GM12878 (cell line): ENCODE data around the gene AP1G2. TPM values are rescaled to one million over a fixed set of nuclear protein-coding genes. Genes with fewer than 3 reads are reported as not detected.

Experiments used
- BCL11A ChIP-seq: IDR thresholded peaks from 2 replicates; pipeline ENCODE4 v1.6.1; 2011; ENCODE audit warnings: low read depth, low read length
- CBX5 ChIP-seq: sonication (generic); IDR thresholded peaks from 2 replicates; pipeline ENCODE4 v1.6.1; 2016; ENCODE audit warnings: low read depth, moderate library complexity, mild to moderate bottlenecking, inconsistent platforms
- DPF2 ChIP-seq: fragments of 450-650 bp; IDR thresholded peaks from 2 replicates; pipeline ENCODE4 v1.6.1; 2017; ENCODE audit warnings: mild to moderate bottlenecking
- FOXM1 ChIP-seq: IDR thresholded peaks from 2 replicates; pipeline ENCODE4 v1.6.1; 2012; ENCODE audit warnings: low read depth, mild to moderate bottlenecking, inconsistent platforms, low read length, moderate library complexity
- IKZF2 ChIP-seq, 2 experiments: fragments of 450-650 bp; IDR thresholded peaks; 2 replicates each; pipeline ENCODE4 v1.6.1; 2017; ENCODE audit warnings: mild to moderate bottlenecking in 2 of 2, moderate library complexity in 2 of 2
- JUNB ChIP-seq: IDR thresholded peaks from 2 replicates; pipeline ENCODE4 v1.6.1; 2016; ENCODE audit warnings: antibody characterized with exemption, mild to moderate bottlenecking
- MYB ChIP-seq: fragments of 150-350 bp; IDR thresholded peaks from 2 replicates; pipeline ENCODE4 v1.6.1; 2014; ENCODE audit warnings: mild to moderate bottlenecking, low read depth, low read length, borderline replicate concordance
- NBN ChIP-seq: fragments of 450-650 bp; IDR thresholded peaks from 2 replicates; pipeline ENCODE4 v1.6.1; 2016
- NRF1 ChIP-seq: conservative IDR thresholded peaks from 2 replicates; pipeline ENCODE4 v1.6.1; 2011; ENCODE audit warnings: mild to moderate bottlenecking, low read depth, low read length, improper control_type of control experiment
- PAX5 ChIP-seq: IDR thresholded peaks from 2 replicates; pipeline ENCODE4 v1.6.1; 2011; ENCODE audit warnings: low read depth, low read length, borderline replicate concordance
- PAX8 ChIP-seq: fragments of 450-650 bp; IDR thresholded peaks from 2 replicates; pipeline ENCODE4 v1.6.1; 2017; ENCODE audit warnings: mild to moderate bottlenecking, moderate library complexity
- PML ChIP-seq: IDR thresholded peaks from 2 replicates; pipeline ENCODE4 v1.6.1; 2012; ENCODE audit warnings: low read length, inconsistent platforms
- POU2F2 ChIP-seq: IDR thresholded peaks from 3 replicates; pipeline ENCODE4 v1.6.1; 2011; ENCODE audit warnings: low read depth, mild to moderate bottlenecking, low read length, borderline replicate concordance
- SMARCA5 ChIP-seq: fragments of 450-650 bp; IDR thresholded peaks from 2 replicates; pipeline ENCODE4 v1.6.1; 2017; ENCODE audit warnings: mild to moderate bottlenecking
- SP1 ChIP-seq: IDR thresholded peaks from one replicate; pipeline ENCODE4 v1.6.1; 2011; ENCODE audit warnings: low read depth, low read length
- SREBF1 ChIP-seq: IDR thresholded peaks from 2 replicates; pipeline ENCODE4 v1.6.1; 2012; ENCODE audit warnings: mild to moderate bottlenecking, low read length
- SRF ChIP-seq, 2 experiments: IDR thresholded peaks; 2 replicates each; pipeline ENCODE4 v1.6.1; 2011; ENCODE audit warnings: low read depth in 2 of 2, low read length in 2 of 2, mild to moderate bottlenecking in 1 of 2, moderate library complexity in 1 of 2
- ZNF274 ChIP-seq: IDR thresholded peaks from one replicate; pipeline ENCODE4 v1.8.0; 2011; ENCODE audit not compliant: insufficient read length, insufficient read depth
- polyA plus RNA-seq, 11 experiments: library from polyadenylated mRNA; depleted of rRNA in 4 of 11; unstranded in 6 of 11; stranded (reverse) in 5 of 11; fragments of >200 nt; fragmentation: Nextera tagmentation in 4 of 11; fragmentation: Illumina TruSeq in 1 of 11; extraction: Ambion mirVana in 4 of 11; extraction: Trizol in 1 of 11; gene quantifications; 1 replicate in 1 of 11; 2 replicates in 10 of 11; pipeline versions ENCODE4 v1.2.1 to v1.2.3, GENCODE V29; 2011 to 2016; ENCODE audit warnings: inconsistent platforms in 2 of 11, missing spikeins in 2 of 11, low read depth in 1 of 11
- total RNA-seq, 4 experiments: library from RNA; depleted of rRNA in 3 of 4; stranded (reverse); fragments of >200 nt in 3 of 4; fragmentation: Illumina TruSeq in 1 of 4; extraction: Trizol in 1 of 4; gene quantifications; 2 replicates each; pipeline versions ENCODE4 v1.2.1 to v1.2.3, GENCODE V29; 2013 to 2021
- TF ChIP-seq, protein P1 (sequence below): IDR thresholded peaks from 2 replicates; pipeline ENCODE4 v1.6.1; 2011; ENCODE audit warnings: borderline replicate concordance, low read depth, mild to moderate bottlenecking, moderate library complexity, low read length; ENCODE audit not compliant: insufficient read depth, poor library complexity, severe bottlenecking
- TF ChIP-seq, protein P2 (sequence below): fragments of 450-650 bp; IDR thresholded peaks from 2 replicates; pipeline ENCODE4 v1.6.1; 2017; ENCODE audit warnings: mild to moderate bottlenecking, low read depth, inconsistent platforms; ENCODE audit not compliant: poor library complexity, severe bottlenecking
- TF ChIP-seq, protein P3 (sequence below): IDR thresholded peaks from 2 replicates; pipeline ENCODE4 v1.6.1; 2012; ENCODE audit warnings: low read length, inconsistent platforms
- TF ChIP-seq, protein P4 (sequence below): fragments of 450-650 bp; IDR thresholded peaks from 2 replicates; pipeline ENCODE4 v1.6.1; 2016; ENCODE audit warnings: mild to moderate bottlenecking
- TF ChIP-seq, protein P5 (sequence below): fragments of 450-650 bp; formaldehyde crosslinking; IDR thresholded peaks from 2 replicates; pipeline ENCODE4 v1.4.0; 2022; ENCODE audit warnings: mild to moderate bottlenecking, moderate library complexity

Gene AP1G2
- total and polyA plus RNA-seq, 10 of the 15 experiments (the other 5 are each of a cell fraction or from before 2014, with no cell fraction given) = 41.5 to 146 (median 103) TPM

DNA sequence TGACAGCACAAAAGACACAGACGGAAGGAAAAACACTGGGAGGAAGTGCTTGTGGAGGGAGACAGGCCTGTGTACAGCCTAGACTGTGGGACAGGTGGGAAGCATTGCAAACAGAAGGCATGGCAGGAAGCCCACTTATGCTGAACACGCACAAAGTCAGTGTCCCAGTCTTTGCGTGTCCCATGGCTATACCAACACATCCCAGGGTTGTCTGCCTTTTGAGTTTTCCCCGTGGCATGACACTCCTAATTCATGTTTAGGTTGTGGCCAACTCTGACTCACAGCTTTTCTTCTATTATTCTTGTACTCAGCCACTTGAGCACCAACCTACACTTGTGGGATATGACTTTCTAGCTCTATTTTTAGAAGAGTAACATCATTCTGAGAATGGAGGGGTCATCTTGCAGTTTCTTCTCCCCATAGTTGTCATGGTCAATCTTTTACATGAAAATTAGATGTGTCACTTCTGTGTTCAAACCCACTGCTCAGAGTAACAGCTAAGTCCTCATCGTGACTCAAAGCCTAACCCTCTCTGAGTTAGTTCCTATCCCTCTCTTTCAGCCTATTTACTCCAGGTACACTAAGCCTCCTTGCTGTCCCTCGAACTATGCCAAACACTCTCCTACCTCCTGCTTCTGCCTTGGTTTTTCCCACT lies 38.5 kb upstream of the AP1G2 start (continued):
- TF ChIP-seq, protein P1, sequence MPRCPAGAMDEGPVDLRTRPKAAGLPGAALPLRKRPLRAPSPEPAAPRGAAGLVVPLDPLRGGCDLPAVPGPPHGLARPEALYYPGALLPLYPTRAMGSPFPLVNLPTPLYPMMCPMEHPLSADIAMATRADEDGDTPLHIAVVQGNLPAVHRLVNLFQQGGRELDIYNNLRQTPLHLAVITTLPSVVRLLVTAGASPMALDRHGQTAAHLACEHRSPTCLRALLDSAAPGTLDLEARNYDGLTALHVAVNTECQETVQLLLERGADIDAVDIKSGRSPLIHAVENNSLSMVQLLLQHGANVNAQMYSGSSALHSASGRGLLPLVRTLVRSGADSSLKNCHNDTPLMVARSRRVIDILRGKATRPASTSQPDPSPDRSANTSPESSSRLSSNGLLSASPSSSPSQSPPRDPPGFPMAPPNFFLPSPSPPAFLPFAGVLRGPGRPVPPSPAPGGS = peak; percentile 80
- TF ChIP-seq ZNF274 = no peak
- TF ChIP-seq CBX5 = peak; percentile 90; the same call in 1 of the 2 replicates
- TF ChIP-seq PML = peak; percentile 89; the same call in 1 of the 2 replicates
- TF ChIP-seq SP1 = peak; percentile 45
- TF ChIP-seq DPF2 = peak; percentile 69
- TF ChIP-seq, protein P2, sequence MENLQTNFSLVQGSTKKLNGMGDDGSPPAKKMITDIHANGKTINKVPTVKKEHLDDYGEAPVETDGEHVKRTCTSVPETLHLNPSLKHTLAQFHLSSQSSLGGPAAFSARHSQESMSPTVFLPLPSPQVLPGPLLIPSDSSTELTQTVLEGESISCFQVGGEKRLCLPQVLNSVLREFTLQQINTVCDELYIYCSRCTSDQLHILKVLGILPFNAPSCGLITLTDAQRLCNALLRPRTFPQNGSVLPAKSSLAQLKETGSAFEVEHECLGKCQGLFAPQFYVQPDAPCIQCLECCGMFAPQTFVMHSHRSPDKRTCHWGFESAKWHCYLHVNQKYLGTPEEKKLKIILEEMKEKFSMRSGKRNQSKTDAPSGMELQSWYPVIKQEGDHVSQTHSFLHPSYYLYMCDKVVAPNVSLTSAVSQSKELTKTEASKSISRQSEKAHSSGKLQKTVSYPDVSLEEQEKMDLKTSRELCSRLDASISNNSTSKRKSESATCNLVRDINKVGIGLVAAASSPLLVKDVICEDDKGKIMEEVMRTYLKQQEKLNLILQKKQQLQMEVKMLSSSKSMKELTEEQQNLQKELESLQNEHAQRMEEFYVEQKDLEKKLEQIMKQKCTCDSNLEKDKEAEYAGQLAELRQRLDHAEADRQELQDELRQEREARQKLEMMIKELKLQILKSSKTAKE = peak; percentile 64
- TF ChIP-seq PAX8 = no peak
- TF ChIP-seq NRF1 = no peak
- TF ChIP-seq PAX5 = peak; percentile 49; the same call in 1 of the 2 replicates
- peak; percentile 95 for TF ChIP-seq FOXM1
- TF ChIP-seq MYB = no peak
- TF ChIP-seq, protein P3, sequence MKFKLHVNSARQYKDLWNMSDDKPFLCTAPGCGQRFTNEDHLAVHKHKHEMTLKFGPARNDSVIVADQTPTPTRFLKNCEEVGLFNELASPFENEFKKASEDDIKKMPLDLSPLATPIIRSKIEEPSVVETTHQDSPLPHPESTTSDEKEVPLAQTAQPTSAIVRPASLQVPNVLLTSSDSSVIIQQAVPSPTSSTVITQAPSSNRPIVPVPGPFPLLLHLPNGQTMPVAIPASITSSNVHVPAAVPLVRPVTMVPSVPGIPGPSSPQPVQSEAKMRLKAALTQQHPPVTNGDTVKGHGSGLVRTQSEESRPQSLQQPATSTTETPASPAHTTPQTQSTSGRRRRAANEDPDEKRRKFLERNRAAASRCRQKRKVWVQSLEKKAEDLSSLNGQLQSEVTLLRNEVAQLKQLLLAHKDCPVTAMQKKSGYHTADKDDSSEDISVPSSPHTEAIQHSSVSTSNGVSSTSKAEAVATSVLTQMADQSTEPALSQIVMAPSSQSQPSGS = peak; percentile 97
- TF ChIP-seq JUNB = peak; percentile 98
- TF ChIP-seq IKZF2 (IDR thresholded peaks at IDR 0.05) = peak; percentile 83 to 84
- peak; percentile 31; the same call in 1 of the 2 replicates for TF ChIP-seq SMARCA5
- peak; percentile 89 for TF ChIP-seq BCL11A
- TF ChIP-seq, protein P4, sequence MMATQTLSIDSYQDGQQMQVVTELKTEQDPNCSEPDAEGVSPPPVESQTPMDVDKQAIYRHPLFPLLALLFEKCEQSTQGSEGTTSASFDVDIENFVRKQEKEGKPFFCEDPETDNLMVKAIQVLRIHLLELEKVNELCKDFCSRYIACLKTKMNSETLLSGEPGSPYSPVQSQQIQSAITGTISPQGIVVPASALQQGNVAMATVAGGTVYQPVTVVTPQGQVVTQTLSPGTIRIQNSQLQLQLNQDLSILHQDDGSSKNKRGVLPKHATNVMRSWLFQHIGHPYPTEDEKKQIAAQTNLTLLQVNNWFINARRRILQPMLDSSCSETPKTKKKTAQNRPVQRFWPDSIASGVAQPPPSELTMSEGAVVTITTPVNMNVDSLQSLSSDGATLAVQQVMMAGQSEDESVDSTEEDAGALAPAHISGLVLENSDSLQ = peak; percentile 21; the same call in 1 of the 2 replicates
- TF ChIP-seq POU2F2 = no peak
- no peak for TF ChIP-seq SREBF1
- TF ChIP-seq SRF (IDR thresholded peaks at IDR 0.05; ENCODE audit: low read depth in 2 of 2, low read length in 2 of 2) = 0 out of 4 replicates have a peak, but pooled peaks of 1 of the 2 experiments have one; percentile 22
- TF ChIP-seq, protein P5, sequence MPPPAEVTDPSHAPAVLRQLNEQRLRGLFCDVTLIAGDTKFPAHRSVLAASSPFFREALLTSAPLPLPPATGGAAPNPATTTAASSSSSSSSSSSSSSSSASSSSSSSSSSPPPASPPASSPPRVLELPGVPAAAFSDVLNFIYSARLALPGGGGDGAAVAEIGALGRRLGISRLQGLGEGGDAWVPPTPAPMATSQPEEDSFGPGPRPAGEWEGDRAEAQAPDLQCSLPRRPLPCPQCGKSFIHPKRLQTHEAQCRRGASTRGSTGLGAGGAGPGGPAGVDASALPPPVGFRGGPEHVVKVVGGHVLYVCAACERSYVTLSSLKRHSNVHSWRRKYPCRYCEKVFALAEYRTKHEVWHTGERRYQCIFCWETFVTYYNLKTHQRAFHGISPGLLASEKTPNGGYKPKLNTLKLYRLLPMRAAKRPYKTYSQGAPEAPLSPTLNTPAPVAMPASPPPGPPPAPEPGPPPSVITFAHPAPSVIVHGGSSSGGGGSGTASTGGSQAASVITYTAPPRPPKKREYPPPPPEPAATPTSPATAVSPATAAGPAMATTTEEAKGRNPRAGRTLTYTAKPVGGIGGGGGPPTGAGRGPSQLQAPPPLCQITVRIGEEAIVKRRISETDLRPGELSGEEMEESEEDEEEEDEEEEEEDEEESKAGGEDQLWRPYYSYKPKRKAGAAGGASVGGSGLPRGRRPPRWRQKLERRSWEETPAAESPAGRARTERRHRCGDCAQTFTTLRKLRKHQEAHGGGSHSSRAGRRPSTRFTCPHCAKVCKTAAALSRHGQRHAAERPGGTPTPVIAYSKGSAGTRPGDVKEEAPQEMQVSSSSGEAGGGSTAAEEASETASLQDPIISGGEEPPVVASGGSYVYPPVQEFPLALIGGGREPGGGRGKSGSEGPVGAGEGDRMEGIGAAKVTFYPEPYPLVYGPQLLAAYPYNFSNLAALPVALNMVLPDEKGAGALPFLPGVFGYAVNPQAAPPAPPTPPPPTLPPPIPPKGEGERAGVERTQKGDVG (CRISPR knock-in tag) = no peak
- TF ChIP-seq NBN = peak; percentile 66; the same call in 1 of the 2 replicates
